ENCODE results near the gene RAB11A.

The RAB11A gene

GRCh38 chr15:65917936-65918335 lies 48.6 kb downstream of the RAB11A start:
- DNase-seq = no peak

- no peak for DNase-seq
These were observed 49.1 kb downstream of the RAB11A start for GRCh38 chr15:65918357-65918920.

GRCh38 chr15:65918945-65919344 lies 49.7 kb downstream of the RAB11A start:
- no peak for DNase-seq

GRCh38 chr15:65919353-65919752 lies 50.1 kb downstream of the RAB11A start:
- no peak for DNase-seq

- no peak for DNase-seq
These were observed 50.8 kb downstream of the RAB11A start for GRCh38 chr15:65920121-65920520.

- no peak for DNase-seq
These were observed 51.6 kb downstream of the RAB11A start for GRCh38 chr15:65920825-65921309.

GRCh38 chr15:65921780-65922179 lies 52.5 kb downstream of the RAB11A start:
- DNase-seq = no peak

GRCh38 chr15:65922621-65923020 lies 53.3 kb downstream of the RAB11A start:
- DNase-seq = no peak

GRCh38 chr15:65923264-65923663 lies 54.0 kb downstream of the RAB11A start:
- DNase-seq = no peak

GRCh38 chr15:65924004-65924403 lies 54.7 kb downstream of the RAB11A start:
- DNase-seq = no peak

- no peak for DNase-seq
These were observed 56.0 kb downstream of the RAB11A start for GRCh38 chr15:65925338-65925737.

- no peak for DNase-seq
These were observed 57.2 kb downstream of the RAB11A start for GRCh38 chr15:65926459-65926858.

- DNase-seq = no peak
These were observed 57.6 kb downstream of the RAB11A start for GRCh38 chr15:65926899-65927298.

- DNase-seq = no peak
These were observed 58.3 kb downstream of the RAB11A start for GRCh38 chr15:65927545-65927944.

- DNase-seq = no peak
These were observed 60.3 kb downstream of the RAB11A start for GRCh38 chr15:65929573-65929972.

GRCh38 chr15:65930134-65930533 lies 60.8 kb downstream of the RAB11A start:
- no peak for DNase-seq

GRCh38 chr15:65931221-65931620 lies 61.9 kb downstream of the RAB11A start:
- DNase-seq = no peak

- no peak for DNase-seq
These were observed 66.1 kb downstream of the RAB11A start for GRCh38 chr15:65935391-65935790.

- no peak for DNase-seq
These were observed 67.0 kb downstream of the RAB11A start for GRCh38 chr15:65936282-65936681.

- peak in 1 of 4 experiments; percentile 10 for DNase-seq
These were observed 67.8 kb downstream of the RAB11A start for GRCh38 chr15:65937054-65937453.

- peak in 1 of 4 experiments; percentile 3 for DNase-seq
These were observed 68.2 kb downstream of the RAB11A start for GRCh38 chr15:65937476-65937875.

- no peak for DNase-seq
These were observed 69.3 kb downstream of the RAB11A start for GRCh38 chr15:65938604-65939003.

GRCh38 chr15:65939901-65940617 lies 70.8 kb downstream of the RAB11A start:
- DNase-seq = no peak

- DNase-seq = no peak
These were observed 71.3 kb downstream of the RAB11A start for GRCh38 chr15:65940618-65940909.
